Pancreas (tissue), 10 donors: ENCODE measurements around the gene SLC1A2. TPM values are rescaled to one million over a fixed set of nuclear protein-coding genes. Genes with fewer than 3 reads are reported as not detected.

Source experiments
- ATAC-seq, 4 donors: fragments of 200-7000 bp; cut with Tn5 transposase; one replicate each; pipeline versions ENCODE4 v1.8.0 to v1.9.1; 2020; ENCODE audit warnings: mild to moderate bottlenecking in 4 of 4, moderate library complexity in 4 of 4
- DNase-seq, 6 donors: peaks; one replicate each; pipeline ENCODE4 v3.0.0-alpha.2; 2020
- FAIRE-seq: peaks from 2 replicates; lab custom pipeline; 2012; peaks lifted over from hg19 to GRCh38; lab: Jason Lieb, UNC
- H3K27ac ChIP-seq, 4 donors: fragments of 200-600 bp; sonication (generic); 1 replicate in 3 of 4; 2 replicates in 1 of 4; pipeline versions ENCODE4 v1.5.0 to v1.8.0; 2020
- H3K27me3 ChIP-seq, 4 donors: fragments of 200-600 bp; one replicate each; pipeline ENCODE4 v1.8.0; 2021
- H3K36me3 ChIP-seq, 3 donors: fragments of 200-600 bp; sonication (generic) in 1 of 3; one replicate each; pipeline versions ENCODE4 v1.5.0 to v1.8.0; 2020 to 2021
- H3K4me1 ChIP-seq, 3 donors: fragments of 200-600 bp; one replicate each; pipeline ENCODE4 v1.8.0; 2021
- H3K4me3 ChIP-seq, 4 donors: fragments of 200-600 bp; sonication (generic) in 2 of 4; one replicate each; pipeline versions ENCODE4 v1.5.0 to v1.8.0; 2020 to 2021
- H3K9me3 ChIP-seq, 4 donors: fragments of 200-600 bp; one replicate each; pipeline ENCODE4 v1.8.0; 2021
- WGBS, 2 donors: extraction: QIAGEN DNeasy Blood & Tissue Kit; methylation state at CpG; one replicate each; pipeline ENCODE4 v1.1.7; 2013; 5-methylcytosine and 5-hydroxymethylcytosine counted together
- intact Hi-C, 3 donors: fragments of 100-400 bp; cut with DNase I; formaldehyde crosslinking; loops; one replicate each; pipeline versions ENCODE4 v1.11.1 to v1.14.2; 2022
- polyA plus RNA-seq, 2 donors: library from polyadenylated mRNA; stranded (reverse); fragments of 200-250 nt; gene quantifications; one replicate each; pipeline ENCODE4 v1.2.3, GENCODE V29; 2013
- total RNA-seq, 6 donors: library from RNA; stranded (reverse); fragmentation: NEBNext Ultra II Directional in 4 of 6; extraction: Animal tissue kit (Norgen Biotek cat#: 25700) in 4 of 6; gene quantifications; one replicate each; pipeline versions ENCODE4 v1.2.1 to v1.2.4, GENCODE V29; 2021 to 2023
- TF ChIP-seq, protein P1 (sequence below), 4 donors: fragments of 200-600 bp; sonication (generic) in 3 of 4; IDR thresholded peaks; one replicate each; pipeline versions ENCODE4 v1.5.0 to v1.8.0; 2021; ENCODE audit warnings: antibody characterized with exemption in 4 of 4
- donor health status: healthy with polysubstance abuse.
- donor health status: DM: no; HTN: no; CAD: no; lungs with moderate emphysema.
- donor health status: DM: no; HTN: no; CAD: no.
- donor health status: control.
- donor health status: control.
- donor health status: Bipolar disorder and iron deficiency.
- donor health status: DM: yes; HTN: yes; CAD: no.
- donor health status: DM: no; HTN: no; CAD: no.
- donor health status: DM: no; HTN: no; CAD: no.
- donor health status: DM: yes; HTN: yes; CAD: no.

Gene SLC1A2
- total RNA-seq (10 to 100 TPM; 28.5 to 62.5 (median 46.8) TPM), polyA plus RNA-seq (10 to 100 TPM in 1 of 2 donors, 1 to 10 TPM in 1; 4.7 to 11.1 TPM)

DNA sequence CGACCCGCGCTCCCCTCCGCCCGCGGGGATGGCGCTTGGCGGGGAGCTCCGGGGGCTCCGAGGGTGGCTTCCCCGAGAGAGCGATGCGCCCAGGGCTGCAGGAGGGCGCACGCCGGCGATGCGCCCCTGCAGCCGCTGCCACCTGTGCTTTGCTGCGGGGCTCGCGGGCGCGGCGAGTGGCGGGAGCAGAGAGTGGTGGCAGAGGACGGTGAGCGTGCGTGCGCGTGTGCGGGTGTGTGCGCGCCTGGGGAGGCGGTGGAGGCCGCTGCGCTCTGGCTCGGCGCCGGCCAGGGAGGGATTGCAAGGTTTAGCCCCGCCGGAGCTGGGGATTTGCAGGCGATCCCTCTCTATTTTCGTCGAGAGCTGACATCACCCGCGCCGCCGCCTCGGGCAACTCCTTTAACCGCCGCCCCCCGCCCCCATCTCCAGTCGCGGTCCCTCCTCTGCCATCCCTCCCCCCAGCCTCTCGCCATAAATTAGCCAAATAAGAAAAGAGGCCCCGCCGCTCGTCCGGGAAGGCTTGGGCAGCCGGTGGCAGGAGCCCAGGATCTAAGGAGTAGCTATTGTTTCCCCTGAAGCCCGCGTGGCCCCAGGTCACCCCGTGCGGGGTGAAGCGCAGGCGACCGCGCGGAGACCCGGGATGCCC lies at the start of gene SLC1A2:
SLC1A2 (minus strand) TSS at position 375 of the 646 bp plus-strand sequence. CDS start 592 bp downstream, outside the sequence.
- H3K4me1 ChIP-seq: peaks cover 0 to 7% (median 0%) of the 10 kb centered on the region in 3 donors
- H3K36me3 ChIP-seq: no peaks in the 10 kb centered on the region
- H3K27ac ChIP-seq: no peak within 1 kb of the TSS
- H3K27me3 ChIP-seq: peaks cover 0 to 6% (median 4%) of the 10 kb centered on the region in 4 donors
- intact Hi-C loops: no loop called here
- peak; percentile 45 to 74 (median 53) for ATAC-seq
- no peaks in the 10 kb centered on the region for H3K9me3 ChIP-seq
- TF ChIP-seq, protein P1, sequence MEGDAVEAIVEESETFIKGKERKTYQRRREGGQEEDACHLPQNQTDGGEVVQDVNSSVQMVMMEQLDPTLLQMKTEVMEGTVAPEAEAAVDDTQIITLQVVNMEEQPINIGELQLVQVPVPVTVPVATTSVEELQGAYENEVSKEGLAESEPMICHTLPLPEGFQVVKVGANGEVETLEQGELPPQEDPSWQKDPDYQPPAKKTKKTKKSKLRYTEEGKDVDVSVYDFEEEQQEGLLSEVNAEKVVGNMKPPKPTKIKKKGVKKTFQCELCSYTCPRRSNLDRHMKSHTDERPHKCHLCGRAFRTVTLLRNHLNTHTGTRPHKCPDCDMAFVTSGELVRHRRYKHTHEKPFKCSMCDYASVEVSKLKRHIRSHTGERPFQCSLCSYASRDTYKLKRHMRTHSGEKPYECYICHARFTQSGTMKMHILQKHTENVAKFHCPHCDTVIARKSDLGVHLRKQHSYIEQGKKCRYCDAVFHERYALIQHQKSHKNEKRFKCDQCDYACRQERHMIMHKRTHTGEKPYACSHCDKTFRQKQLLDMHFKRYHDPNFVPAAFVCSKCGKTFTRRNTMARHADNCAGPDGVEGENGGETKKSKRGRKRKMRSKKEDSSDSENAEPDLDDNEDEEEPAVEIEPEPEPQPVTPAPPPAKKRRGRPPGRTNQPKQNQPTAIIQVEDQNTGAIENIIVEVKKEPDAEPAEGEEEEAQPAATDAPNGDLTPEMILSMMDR (IDR thresholded peaks at IDR 0.05): no peak
- no peak for FAIRE-seq
- DNase-seq: peak in 3 of 6 donors; percentile 11 to 70 (median 63)
- H3K4me3 ChIP-seq: peak within 1 kb of the TSS; percentile 12 to 54 (median 32)
- WGBS, 2 donors: 3% methylated on average over 42 to 71 of the region's 71 CpGs

- Histone ChIP-seq H3K27ac (no peak overlapping the region), H3K36me3 (no peaks in the 10 kb centered on the region), H3K4me1 (no peaks in the 10 kb centered on the region), H3K4me3 (no peak overlapping the region), H3K9me3 (no peaks in the 10 kb centered on the region), H3K27me3 (no peaks in the 10 kb centered on the region)
- intact Hi-C loops: no loop called here
- WGBS, 2 donors: 69 to 78% methylated on average over 3 of the region's 3 CpGs
- TF ChIP-seq, protein P1 (IDR thresholded peaks at IDR 0.05): no peak
- no peak for ATAC-seq
- DNase-seq: no peak
- FAIRE-seq: no peak
These were observed 46.7 kb upstream of the SLC1A2 start for GRCh38 chr11:35466058-35466457.

DNA sequence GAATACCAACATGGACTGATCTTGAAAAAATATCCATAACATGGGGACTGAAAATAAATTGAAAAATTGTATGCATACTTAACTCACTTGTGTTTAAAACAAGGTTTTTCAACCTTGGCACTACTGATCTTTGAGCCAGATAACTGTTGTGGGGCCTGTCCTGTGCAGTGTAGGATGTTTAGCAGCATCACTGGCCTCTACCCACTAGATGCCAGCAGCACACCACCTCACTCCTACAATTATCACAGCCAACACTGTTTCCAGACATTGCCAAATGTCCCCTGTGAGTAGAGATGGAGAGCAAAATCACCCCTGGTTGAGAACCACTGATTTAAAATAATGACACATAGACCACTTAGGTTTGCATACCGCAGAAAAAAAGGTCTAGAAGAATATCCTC lies 45.0 kb upstream of the SLC1A2 start:
- Histone ChIP-seq H3K4me3 (no peak overlapping the region), H3K9me3 (no peaks in the 10 kb centered on the region), H3K36me3 (no peaks in the 10 kb centered on the region), H3K4me1 (no peaks in the 10 kb centered on the region), H3K27me3 (no peaks in the 10 kb centered on the region), H3K27ac (no peak overlapping the region)
- TF ChIP-seq, protein P1 (IDR thresholded peaks at IDR 0.05): no peak
- 86 to 96% methylated on average over 1 of the region's 1 CpG for WGBS, 2 donors
- ATAC-seq (no peak), DNase-seq (no peak), FAIRE-seq (no peak)
- intact Hi-C loops: no loop called here

- DNase-seq (no peak), FAIRE-seq (no peak), ATAC-seq (no peak)
- no peak overlapping the region for H3K27ac ChIP-seq
- WGBS, 2 donors: 70 to 80% methylated on average over 13 of the region's 13 CpGs
- no peaks in the 10 kb centered on the region for H3K9me3 ChIP-seq
- no peaks in the 10 kb centered on the region for H3K36me3 ChIP-seq
- H3K4me3 ChIP-seq: no peak overlapping the region
- H3K4me1 ChIP-seq: no peaks in the 10 kb centered on the region
- TF ChIP-seq, protein P1 (IDR thresholded peaks at IDR 0.05): no peak
- no peaks in the 10 kb centered on the region for H3K27me3 ChIP-seq
- intact Hi-C loops: no loop called here
These were observed 44.0 kb upstream of the SLC1A2 start for GRCh38 chr11:35463331-35463751.

DNA sequence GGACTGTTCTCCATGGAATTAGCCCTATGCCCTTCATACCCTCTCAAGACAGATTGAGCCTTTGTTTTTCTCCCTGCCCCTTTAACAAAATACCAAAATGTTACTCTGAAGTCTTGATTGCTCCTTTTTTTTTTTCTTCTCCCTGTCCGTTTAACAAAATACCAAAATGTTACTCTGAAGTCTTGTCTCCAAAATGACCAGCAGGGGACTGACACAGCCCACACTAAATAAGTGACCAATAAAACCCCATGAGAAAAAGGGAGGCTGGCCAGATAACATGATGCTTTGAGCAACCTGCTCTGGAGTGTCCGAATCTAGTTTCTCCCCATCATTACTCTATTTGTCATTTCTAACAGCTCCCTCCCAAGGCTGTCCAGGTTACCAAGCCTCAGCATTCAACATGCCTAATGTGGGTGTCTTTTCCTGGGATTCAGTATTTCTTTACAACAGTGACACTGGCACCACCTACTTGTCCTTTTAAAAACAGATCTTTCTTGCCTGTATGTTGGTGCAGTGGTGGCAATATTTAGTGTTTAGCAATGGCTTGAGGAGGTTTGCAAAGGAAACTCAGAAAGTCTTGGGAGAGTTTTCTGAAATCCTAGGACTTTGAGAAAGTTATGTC lies 42.7 kb upstream of the SLC1A2 start:
- WGBS, 2 donors: 31 to 47% methylated on average over 2 of the region's 2 CpGs
- H3K9me3 ChIP-seq: no peaks in the 10 kb centered on the region
- ATAC-seq: no peak
- no peaks in the 10 kb centered on the region for H3K4me1 ChIP-seq
- intact Hi-C loops: no loop called here
- H3K36me3 ChIP-seq: no peaks in the 10 kb centered on the region
- no peaks in the 10 kb centered on the region for H3K27me3 ChIP-seq
- H3K27ac ChIP-seq: no peak overlapping the region
- DNase-seq: no peak
- H3K4me3 ChIP-seq: no peak overlapping the region
- TF ChIP-seq, protein P1 (IDR thresholded peaks at IDR 0.05): no peak
- no peak for FAIRE-seq
